ENCODE measurements around the gene FAR2. TPM values are rescaled to one million over a fixed set of nuclear protein-coding genes. Genes with fewer than 3 reads are reported as not detected.

Gene FAR2
- total and polyA plus RNA-seq, 2 donors (not counting 3 experiments of a cell fraction or from before 2014, with no cell fraction given) = 32.3 to 61.7 TPM

GRCh38 chr12:29211696-29212095 is 62.6 kb downstream of the FAR2 start:
- Histone ChIP-seq H3K27me3 (ENCODE audit: control insufficient read depth in 2 of 2, insufficient read depth in 2 of 2, low read length in 2 of 2) (no peaks in the 10 kb centered on the region), H4K20me1 (replicated peaks; ENCODE audit: control insufficient read depth, extremely low read depth, insufficient read depth, low read length) (no peaks in the 10 kb centered on the region), H3K9me1 (replicated peaks; ENCODE audit: control insufficient read depth, extremely low read depth, insufficient read depth, low read length) (no peaks in the 10 kb centered on the region), H3K27ac (ENCODE audit: insufficient read depth, low read depth, low read length) (no peak overlapping the region), H3K4me1 (ENCODE audit: control insufficient read depth, extremely low read depth, insufficient read depth, low read length) (no peaks in the 10 kb centered on the region), H3K79me2 (ENCODE audit: control insufficient read depth, insufficient read depth, low read length) (no peaks in the 10 kb centered on the region), H3K4me2 (ENCODE audit: insufficient read depth, low read length) (no peak overlapping the region), H3K9ac (replicated peaks; ENCODE audit: extremely low read depth, insufficient read depth, low read length) (no peak overlapping the region), H3K36me3 (ENCODE audit: control insufficient read depth in 2 of 2, extremely low read depth in 1 of 2, insufficient read depth in 2 of 2, low read length in 2 of 2) (no peaks in the 10 kb centered on the region), H3K4me3 (replicated peaks in 1 of 3; ENCODE audit: insufficient read depth in 1 of 3, low read depth in 1 of 3, low read length in 3 of 3) (no peak overlapping the region), H3K9me3 (replicated peaks; ENCODE audit: control insufficient read depth, insufficient read depth, low read length) (no peaks in the 10 kb centered on the region), H2AFZ (ENCODE audit: low read depth, low read length) (no peak overlapping the region)
- no peak for DNase-seq (ENCODE audit: low read depth, low spot score)
- BruUV-seq (replicated peaks) = no TSS peak
- no peak for FAIRE-seq
- ChIA-PET POLR2A (no interaction called here), CTCF (interaction anchor here (0.8 kb wide), 1 partner anchor 27 kb away, joined by 3 read pairs; no protein-coding TSS in a partner anchor)
- intact Hi-C loops (cut with micrococcal nuclease) (no loop called here), dilution Hi-C loops (cut with MboI; ENCODE audit: extremely low pct_ligation_motif_present, low sequenced_read_pairs) (no loop called here)
- no peak for TF ChIP-seq MYC (IDR thresholded peaks at IDR 0.05; ENCODE audit: low read depth, low read length)
- TF ChIP-seq FOS (IDR thresholded peaks at IDR 0.05; ENCODE audit: borderline replicate concordance, insufficient read depth, low read length) = no peak
- no peak for TF ChIP-seq EZH2 (IDR thresholded peaks at IDR 0.05; ENCODE audit: borderline replicate concordance, low read depth, low read length, severe bottlenecking)
- no peak for TF ChIP-seq CTCF (IDR thresholded peaks at IDR 0.05; ENCODE audit: extremely low read depth in 1 of 2, insufficient read depth in 1 of 2, low read depth in 1 of 2, low read length in 2 of 2)
- no peak for TF ChIP-seq POLR2A (IDR thresholded peaks at IDR 0.05; ENCODE audit: low read depth, low read length)
- TF ChIP-seq JUN (IDR thresholded peaks at IDR 0.05; ENCODE audit: borderline replicate concordance, insufficient read depth, insufficient read length, low read depth) = no peak
- TF ChIP-seq POLR2AphosphoS5 (IDR thresholded peaks at IDR 0.05; ENCODE audit: insufficient read depth, low read depth, low read length) = no peak
- TF ChIP-seq MAX (IDR thresholded peaks at IDR 0.05; ENCODE audit: insufficient read depth, insufficient read length) = no peak
- no peak for TF ChIP-seq GATA2 (IDR thresholded peaks at IDR 0.05; ENCODE audit: insufficient read depth, insufficient read length, low read depth, low read length)

Measured in endothelial cell of umbilical vein (primary cell).